Fibroblast of lung (primary cell): ENCODE results near the gene P2RX6.

Experiments used
- CTCF ChIP-seq, 2 donors: IDR thresholded peaks in 1 of 2; conservative IDR thresholded peaks in 1 of 2; 1 replicate in 1 of 2; 2 replicates in 1 of 2; pipeline ENCODE4 v1.5.1; 2011 to 2012; ENCODE audit warnings: low read length in 2 of 2, control low read depth in 1 of 2, inconsistent platforms in 1 of 2, low read depth in 1 of 2, mild to moderate bottlenecking in 1 of 2
- EZH2 ChIP-seq: IDR thresholded peaks from 2 replicates; pipeline ENCODE4 v1.5.1; 2012; ENCODE audit warnings: low read length, control low read depth, mild to moderate bottlenecking; ENCODE audit errors: missing control alignments

GRCh38 chr22:21029486-21030025, 14.6 kb downstream of the P2RX6 start:
- no peak for TF ChIP-seq CTCF (conservative IDR thresholded peaks at IDR 0.05 in 1 of 2, IDR thresholded peaks at IDR 0.05 in 1 of 2; ENCODE audit: low read depth in 1 of 2, low read length in 2 of 2)
- no peak for TF ChIP-seq EZH2
